ENCODE results near the gene HDAC9. TPM values are rescaled to one million over a fixed set of nuclear protein-coding genes. Genes with fewer than 3 reads are reported as not detected.

Gene HDAC9
- total and polyA plus RNA-seq, 8 donors = 1.3 to 12.3 (median 3.5) TPM

GRCh38 chr7:18894155-18894554, 398.6 kb downstream of the HDAC9 start:
- H3K27ac ChIP-seq = no peak overlapping the region
- no peak for FAIRE-seq
- 57 to 75% methylated on average over 3 of the region's 3 CpGs for WGBS, 2 donors
- no peak overlapping the region for H3K4me3 ChIP-seq
- no peak for DNase-seq
- intact Hi-C loops (cut with DNase I) = no loop called here
- H3K9me3 ChIP-seq = no peaks in the 10 kb centered on the region
- H3K36me3 ChIP-seq = no peaks in the 10 kb centered on the region
- no peak for TF ChIP-seq CTCF (IDR thresholded peaks at IDR 0.05)
- H3K4me1 ChIP-seq = no peaks in the 10 kb centered on the region
- ATAC-seq = no peak
- H3K27me3 ChIP-seq = no peaks in the 10 kb centered on the region

- TF ChIP-seq CTCF (IDR thresholded peaks at IDR 0.05) = no peak
- no peak for ATAC-seq
- H3K27me3 ChIP-seq = no peaks in the 10 kb centered on the region
- H3K4me3 ChIP-seq = no peak overlapping the region
- DNase-seq = no peak
- no peaks in the 10 kb centered on the region for H3K36me3 ChIP-seq
- intact Hi-C loops (cut with DNase I) = no loop called here
- no peaks in the 10 kb centered on the region for H3K9me3 ChIP-seq
- no peak overlapping the region for H3K27ac ChIP-seq
- WGBS, 2 donors = 62 to 75% methylated on average over 3 of the region's 3 CpGs
- H3K4me1 ChIP-seq = no peaks in the 10 kb centered on the region
- no peak for FAIRE-seq
Observed at GRCh38 chr7:18895456-18895855, 399.9 kb downstream of the HDAC9 start.

GRCh38 chr7:18896343-18896975, 400.9 kb downstream of the HDAC9 start:
- FAIRE-seq = no peak
- 82 to 87% methylated on average over 2 of the region's 2 CpGs for WGBS, 2 donors

GRCh38 chr7:18900236-18900635, 404.7 kb downstream of the HDAC9 start:
- no peak for DNase-seq
- H3K36me3 ChIP-seq = no peaks in the 10 kb centered on the region
- FAIRE-seq = no peak
- H3K27ac ChIP-seq = no peak overlapping the region
- no peak overlapping the region for H3K4me3 ChIP-seq
- H3K27me3 ChIP-seq = no peaks in the 10 kb centered on the region
- intact Hi-C loops (cut with DNase I) = no loop called here
- H3K9me3 ChIP-seq = no peaks in the 10 kb centered on the region
- H3K4me1 ChIP-seq = no peaks in the 10 kb centered on the region
- ATAC-seq = no peak
- 46 to 56% methylated on average over 3 of the region's 3 CpGs for WGBS, 2 donors
- TF ChIP-seq CTCF (IDR thresholded peaks at IDR 0.05) = no peak

More at GRCh38 chr7:18896343-18896975, 400.9 kb downstream of the HDAC9 start:
- no peak for ATAC-seq
- H3K27ac ChIP-seq = no peak overlapping the region
- H3K9me3 ChIP-seq = no peaks in the 10 kb centered on the region
- H3K27me3 ChIP-seq = no peaks in the 10 kb centered on the region
- no peaks in the 10 kb centered on the region for H3K4me1 ChIP-seq
- no peak for DNase-seq
- no peak for TF ChIP-seq CTCF (IDR thresholded peaks at IDR 0.05)
- intact Hi-C loops (cut with DNase I) = no loop called here
- H3K4me3 ChIP-seq = no peak overlapping the region
- no peaks in the 10 kb centered on the region for H3K36me3 ChIP-seq

GRCh38 chr7:18900803-18901202, 405.3 kb downstream of the HDAC9 start:
- Histone ChIP-seq H3K27ac (no peak overlapping the region), H3K4me1 (no peaks in the 10 kb centered on the region), H3K27me3 (no peaks in the 10 kb centered on the region), H3K4me3 (no peak overlapping the region), H3K9me3 (no peaks in the 10 kb centered on the region), H3K36me3 (no peaks in the 10 kb centered on the region)
- no peak for TF ChIP-seq CTCF (IDR thresholded peaks at IDR 0.05)
- FAIRE-seq (no peak), ATAC-seq (no peak), DNase-seq (no peak)
- intact Hi-C loops (cut with DNase I) = no loop called here
- WGBS, 2 donors = 69 to 71% methylated on average over 1 of the region's 1 CpG

Measured in pancreas (tissue), 10 donors.